Spleen (tissue), 7 donors: ENCODE measurements around the gene KDM2A.

Experiments
- POLR2A ChIP-seq, 3 donors: fragments of 450-650 bp; IDR thresholded peaks; one replicate each; pipeline ENCODE4 v1.5.1; 2017; ENCODE audit warnings: antibody characterized with exemption in 3 of 3, mild to moderate bottlenecking in 1 of 3
- POLR2AphosphoS5 ChIP-seq, 3 donors: sonication (generic); formaldehyde crosslinking; IDR thresholded peaks; one replicate each; pipeline ENCODE4 v1.5.1; 2017; ENCODE audit warnings: antibody characterized with exemption in 3 of 3
- TF ChIP-seq, protein P1 (sequence below), 11 experiments: fragments of 200-600 bp in 7 of 11; fragments of 450-650 bp in 4 of 11; sonication (generic) in 4 of 11; IDR thresholded peaks in 8 of 11; conservative IDR thresholded peaks in 3 of 11; 1 replicate in 7 of 11; 2 replicates in 4 of 11; pipeline versions ENCODE4 v1.4.0 to v1.8.0; 2016 to 2021; ENCODE audit warnings: antibody characterized with exemption in 11 of 11, inconsistent platforms in 4 of 11, mild to moderate bottlenecking in 1 of 11
- donor health status: DM: no; HTN: no; CAD: no; lungs with moderate emphysema.
- donor health status: DM: no; HTN: no; CAD: no.
- donor health status: DM: no; HTN: no; CAD: no.

DNA sequence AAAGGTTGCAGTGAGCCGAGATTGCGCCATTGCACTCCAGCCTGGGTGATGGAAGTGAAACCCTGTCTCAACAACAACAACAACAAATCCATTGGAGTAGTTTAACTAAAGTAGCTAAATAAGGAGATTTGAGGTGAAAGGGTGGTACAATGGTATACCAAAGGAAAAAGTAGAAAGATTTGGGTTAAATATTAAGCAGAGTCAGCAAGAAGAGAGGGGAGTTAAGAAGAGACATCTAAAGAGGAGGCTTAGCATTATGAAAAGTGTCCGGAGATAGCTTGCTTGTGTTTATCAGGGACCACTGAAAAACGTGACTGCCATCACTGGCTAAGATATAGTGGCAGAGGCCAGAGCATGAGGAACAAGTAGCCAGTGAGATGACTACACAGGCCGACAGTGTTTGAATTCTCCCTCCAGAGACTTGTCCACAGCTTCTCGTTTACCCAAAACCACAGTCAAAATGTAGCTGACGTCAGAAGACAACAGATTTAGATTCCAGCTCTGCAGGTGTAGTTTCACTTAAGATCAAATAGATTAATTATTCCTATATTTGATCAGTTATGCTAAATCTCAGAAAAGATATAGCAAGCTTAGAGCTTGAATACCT lies 114.6 kb downstream of the KDM2A start:
- TF ChIP-seq, protein P1, sequence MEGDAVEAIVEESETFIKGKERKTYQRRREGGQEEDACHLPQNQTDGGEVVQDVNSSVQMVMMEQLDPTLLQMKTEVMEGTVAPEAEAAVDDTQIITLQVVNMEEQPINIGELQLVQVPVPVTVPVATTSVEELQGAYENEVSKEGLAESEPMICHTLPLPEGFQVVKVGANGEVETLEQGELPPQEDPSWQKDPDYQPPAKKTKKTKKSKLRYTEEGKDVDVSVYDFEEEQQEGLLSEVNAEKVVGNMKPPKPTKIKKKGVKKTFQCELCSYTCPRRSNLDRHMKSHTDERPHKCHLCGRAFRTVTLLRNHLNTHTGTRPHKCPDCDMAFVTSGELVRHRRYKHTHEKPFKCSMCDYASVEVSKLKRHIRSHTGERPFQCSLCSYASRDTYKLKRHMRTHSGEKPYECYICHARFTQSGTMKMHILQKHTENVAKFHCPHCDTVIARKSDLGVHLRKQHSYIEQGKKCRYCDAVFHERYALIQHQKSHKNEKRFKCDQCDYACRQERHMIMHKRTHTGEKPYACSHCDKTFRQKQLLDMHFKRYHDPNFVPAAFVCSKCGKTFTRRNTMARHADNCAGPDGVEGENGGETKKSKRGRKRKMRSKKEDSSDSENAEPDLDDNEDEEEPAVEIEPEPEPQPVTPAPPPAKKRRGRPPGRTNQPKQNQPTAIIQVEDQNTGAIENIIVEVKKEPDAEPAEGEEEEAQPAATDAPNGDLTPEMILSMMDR (IDR thresholded peaks at IDR 0.05 in 8 of 11, conservative IDR thresholded peaks at IDR 0.05 in 3 of 11): no peak
- TF ChIP-seq POLR2AphosphoS5 (IDR thresholded peaks at IDR 0.05) (no peak), POLR2A (IDR thresholded peaks at IDR 0.05) (no peak)
